Neural progenitor cell (in vitro differentiated cells): ENCODE results near the gene SPRR1B.

ENCODE experiments used
- EZH2 ChIP-seq: fragments of 200-600 bp; sonication (generic); IDR thresholded peaks from 2 replicates; pipeline ENCODE4 v1.6.1; 2017; ENCODE audit warnings: antibody characterized with exemption, mild to moderate bottlenecking, moderate library complexity
- TF ChIP-seq, protein P1 (sequence below): fragments of 200-600 bp; sonication (generic); IDR thresholded peaks from 2 replicates; pipeline ENCODE4 v1.5.1; 2017; ENCODE audit warnings: antibody characterized with exemption, mild to moderate bottlenecking

DNA sequence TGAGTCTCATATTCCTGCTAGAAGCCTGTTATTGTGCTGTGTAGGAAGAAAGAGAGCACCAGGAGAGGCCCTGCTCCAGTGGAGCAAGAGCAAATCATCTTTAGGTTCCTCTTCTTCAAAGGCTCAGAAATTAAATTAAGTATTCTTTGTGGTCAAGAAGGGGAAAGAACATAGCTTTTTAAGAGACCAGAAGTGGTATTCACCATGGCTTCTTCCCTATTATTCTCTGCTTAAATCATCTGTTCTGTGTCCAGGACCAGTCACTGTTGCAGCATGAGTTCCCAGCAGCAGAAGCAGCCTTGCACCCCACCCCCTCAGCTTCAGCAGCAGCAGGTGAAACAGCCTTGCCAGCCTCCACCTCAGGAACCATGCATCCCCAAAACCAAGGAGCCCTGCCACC, 1.1 kb downstream of the SPRR1B start:
- TF ChIP-seq, protein P1, sequence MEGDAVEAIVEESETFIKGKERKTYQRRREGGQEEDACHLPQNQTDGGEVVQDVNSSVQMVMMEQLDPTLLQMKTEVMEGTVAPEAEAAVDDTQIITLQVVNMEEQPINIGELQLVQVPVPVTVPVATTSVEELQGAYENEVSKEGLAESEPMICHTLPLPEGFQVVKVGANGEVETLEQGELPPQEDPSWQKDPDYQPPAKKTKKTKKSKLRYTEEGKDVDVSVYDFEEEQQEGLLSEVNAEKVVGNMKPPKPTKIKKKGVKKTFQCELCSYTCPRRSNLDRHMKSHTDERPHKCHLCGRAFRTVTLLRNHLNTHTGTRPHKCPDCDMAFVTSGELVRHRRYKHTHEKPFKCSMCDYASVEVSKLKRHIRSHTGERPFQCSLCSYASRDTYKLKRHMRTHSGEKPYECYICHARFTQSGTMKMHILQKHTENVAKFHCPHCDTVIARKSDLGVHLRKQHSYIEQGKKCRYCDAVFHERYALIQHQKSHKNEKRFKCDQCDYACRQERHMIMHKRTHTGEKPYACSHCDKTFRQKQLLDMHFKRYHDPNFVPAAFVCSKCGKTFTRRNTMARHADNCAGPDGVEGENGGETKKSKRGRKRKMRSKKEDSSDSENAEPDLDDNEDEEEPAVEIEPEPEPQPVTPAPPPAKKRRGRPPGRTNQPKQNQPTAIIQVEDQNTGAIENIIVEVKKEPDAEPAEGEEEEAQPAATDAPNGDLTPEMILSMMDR: no peak
- no peak for TF ChIP-seq EZH2
